Fibroblast of lung (primary cell): ENCODE measurements around the gene SLAMF9. TPM values are rescaled to one million over a fixed set of nuclear protein-coding genes. Genes with fewer than 3 reads are reported as not detected.
A peak's percentile ranks its signal among the peaks of the same experiment; 100 is the strongest.

ENCODE experiments used
- DNase-seq, 2 donors: peaks; one replicate each; pipeline versions ENCODE4 v3.0.0 to v3.0.0-alpha.2; 2010; ENCODE audit warnings: low read depth in 2 of 2
- H2AFZ ChIP-seq: 2 replicates; pipeline ENCODE4 v1.5.1; 2012; ENCODE audit warnings: low read length, control low read depth, inconsistent platforms
- H3K27ac ChIP-seq: 2 replicates; pipeline ENCODE4 v1.5.1; 2011; ENCODE audit warnings: low read length, control low read depth; ENCODE audit not compliant: insufficient read depth
- H3K27me3 ChIP-seq: 2 replicates; pipeline ENCODE4 v1.5.1; 2011; ENCODE audit warnings: mild to moderate bottlenecking, low read length; ENCODE audit not compliant: control insufficient read depth, insufficient read depth
- H3K36me3 ChIP-seq: 2 replicates; pipeline ENCODE4 v1.5.1; 2011; ENCODE audit warnings: low read length; ENCODE audit not compliant: control insufficient read depth, insufficient read depth
- H3K4me1 ChIP-seq: 2 replicates; pipeline ENCODE4 v1.5.1; 2011; ENCODE audit warnings: low read length; ENCODE audit not compliant: control insufficient read depth, insufficient read depth; ENCODE audit errors: extremely low read depth
- H3K4me2 ChIP-seq: 2 replicates; pipeline ENCODE4 v1.5.1; 2011; ENCODE audit warnings: low read length, control low read depth; ENCODE audit not compliant: insufficient read depth; ENCODE audit errors: extremely low read depth
- H3K4me3 ChIP-seq, 4 experiments: fragments of 200-600 bp in 1 of 4; sonication (generic) in 1 of 4; replicated peaks in 1 of 4; 2 replicates each; pipeline ENCODE4 v1.5.1; 2011 to 2016; ENCODE audit warnings: low read length in 4 of 4, low read depth in 3 of 4, mild to moderate bottlenecking in 3 of 4, control low read depth in 2 of 4, inconsistent platforms in 1 of 4, mixed read lengths in 1 of 4; ENCODE audit not compliant: insufficient read depth in 1 of 4; ENCODE audit errors: control extremely low read depth in 1 of 4
- H3K79me2 ChIP-seq: 2 replicates; pipeline ENCODE4 v1.5.1; 2012; ENCODE audit warnings: mild to moderate bottlenecking, low read length, inconsistent platforms; ENCODE audit not compliant: control insufficient read depth, insufficient read depth
- H3K9ac ChIP-seq: 2 replicates; pipeline ENCODE4 v1.5.1; 2011; ENCODE audit warnings: mild to moderate bottlenecking, low read length, control low read depth; ENCODE audit not compliant: insufficient read depth
- H3K9me3 ChIP-seq: 2 replicates; pipeline ENCODE4 v1.5.1; 2012; ENCODE audit warnings: low read depth, low read length; ENCODE audit not compliant: control insufficient read depth, insufficient read depth
- H4K20me1 ChIP-seq: 2 replicates; pipeline ENCODE4 v1.5.1; 2011; ENCODE audit warnings: low read length; ENCODE audit not compliant: control insufficient read depth, insufficient read depth; ENCODE audit errors: extremely low read depth
- EZH2 ChIP-seq: IDR thresholded peaks from 2 replicates; pipeline ENCODE4 v1.5.1; 2012; ENCODE audit warnings: low read length, control low read depth, mild to moderate bottlenecking; ENCODE audit errors: missing control alignments
- polyA plus RNA-seq, 2 donors: library from polyadenylated mRNA; depleted of rRNA in 1 of 2; stranded (reverse) in 1 of 2; unstranded in 1 of 2; fragments of >200 nt; gene quantifications; 2 replicates each; pipeline ENCODE4 v1.2.1, GENCODE V29; 2011 to 2012; ENCODE audit warnings: missing spikeins in 1 of 2
- total RNA-seq: library from RNA; depleted of rRNA; stranded (reverse); fragments of >200 nt; gene quantifications from 2 replicates; pipeline ENCODE4 v1.2.1, GENCODE V29; 2014
- TF ChIP-seq, protein P1 (sequence below), 2 donors: IDR thresholded peaks in 1 of 2; conservative IDR thresholded peaks in 1 of 2; 1 replicate in 1 of 2; 2 replicates in 1 of 2; pipeline ENCODE4 v1.5.1; 2011 to 2012; ENCODE audit warnings: low read length in 2 of 2, control low read depth in 1 of 2, inconsistent platforms in 1 of 2, low read depth in 1 of 2, mild to moderate bottlenecking in 1 of 2

Gene SLAMF9
- total and polyA plus RNA-seq, 2 donors (not counting 1 experiment from before 2014, with no cell fraction given), result not detected

GRCh38 chr1:159938211-159938852 lies 15.7 kb downstream of the SLAMF9 start:
- Histone ChIP-seq H3K9me3 (no peaks in the 10 kb centered on the region), H3K4me1 (no peaks in the 10 kb centered on the region), H3K36me3 (no peaks in the 10 kb centered on the region), H2AFZ (no peak overlapping the region), H3K79me2 (no peaks in the 10 kb centered on the region), H3K27me3 (peaks cover 23% of the 10 kb centered on the region), H3K4me3 (no peak overlapping the region), H4K20me1 (no peaks in the 10 kb centered on the region), H3K9ac (no peak overlapping the region), H3K4me2 (no peak overlapping the region), H3K27ac (no peak overlapping the region)
- no peak for DNase-seq
- no peak for TF ChIP-seq EZH2
- TF ChIP-seq, protein P1, sequence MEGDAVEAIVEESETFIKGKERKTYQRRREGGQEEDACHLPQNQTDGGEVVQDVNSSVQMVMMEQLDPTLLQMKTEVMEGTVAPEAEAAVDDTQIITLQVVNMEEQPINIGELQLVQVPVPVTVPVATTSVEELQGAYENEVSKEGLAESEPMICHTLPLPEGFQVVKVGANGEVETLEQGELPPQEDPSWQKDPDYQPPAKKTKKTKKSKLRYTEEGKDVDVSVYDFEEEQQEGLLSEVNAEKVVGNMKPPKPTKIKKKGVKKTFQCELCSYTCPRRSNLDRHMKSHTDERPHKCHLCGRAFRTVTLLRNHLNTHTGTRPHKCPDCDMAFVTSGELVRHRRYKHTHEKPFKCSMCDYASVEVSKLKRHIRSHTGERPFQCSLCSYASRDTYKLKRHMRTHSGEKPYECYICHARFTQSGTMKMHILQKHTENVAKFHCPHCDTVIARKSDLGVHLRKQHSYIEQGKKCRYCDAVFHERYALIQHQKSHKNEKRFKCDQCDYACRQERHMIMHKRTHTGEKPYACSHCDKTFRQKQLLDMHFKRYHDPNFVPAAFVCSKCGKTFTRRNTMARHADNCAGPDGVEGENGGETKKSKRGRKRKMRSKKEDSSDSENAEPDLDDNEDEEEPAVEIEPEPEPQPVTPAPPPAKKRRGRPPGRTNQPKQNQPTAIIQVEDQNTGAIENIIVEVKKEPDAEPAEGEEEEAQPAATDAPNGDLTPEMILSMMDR (conservative IDR thresholded peaks at IDR 0.05 in 1 of 2, IDR thresholded peaks at IDR 0.05 in 1 of 2; ENCODE audit: low read depth in 1 of 2, low read length in 2 of 2), result no peak

DNA sequence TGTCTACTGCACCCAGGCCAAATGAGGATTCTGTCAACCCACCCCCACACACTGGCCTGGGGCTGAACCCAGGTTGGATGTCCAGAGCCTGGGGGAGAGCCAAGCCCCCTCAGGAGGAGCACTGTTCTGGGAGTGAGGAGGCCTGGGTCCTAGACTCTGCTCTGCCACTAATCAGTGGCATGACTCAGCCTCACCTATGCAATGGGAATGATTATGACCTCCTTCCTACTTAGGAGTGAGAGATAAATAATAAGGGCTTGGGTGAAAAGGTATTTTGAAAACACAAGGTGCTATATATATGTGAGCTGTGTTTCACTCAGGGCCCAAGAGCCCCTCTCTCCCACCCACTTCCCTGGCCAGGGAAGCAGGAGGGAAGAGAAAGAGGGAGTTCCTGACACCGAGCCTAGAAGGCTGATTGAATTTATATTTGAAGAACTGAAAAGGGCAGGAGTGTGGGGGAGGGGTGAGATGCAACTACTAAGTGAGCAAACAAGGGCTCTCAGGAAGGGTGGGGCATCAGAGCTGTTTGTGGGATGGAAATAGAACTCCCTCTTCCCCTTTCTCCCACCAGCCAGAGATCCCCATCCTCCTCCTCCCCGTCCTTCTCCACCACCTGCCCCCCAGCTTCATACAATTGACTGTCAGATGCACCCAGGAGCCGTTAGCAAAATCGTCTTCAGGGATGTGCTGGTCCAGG lies 16.8 kb downstream of the SLAMF9 start:
- H3K4me1 ChIP-seq, result no peaks in the 10 kb centered on the region
- no peak overlapping the region for H3K4me2 ChIP-seq
- no peaks in the 10 kb centered on the region for H4K20me1 ChIP-seq
- H3K4me3 ChIP-seq, result no peak overlapping the region
- H3K36me3 ChIP-seq, result no peaks in the 10 kb centered on the region
- H2AFZ ChIP-seq, result no peak overlapping the region
- no peak for DNase-seq
- H3K79me2 ChIP-seq, result no peaks in the 10 kb centered on the region
- H3K27me3 ChIP-seq, result peaks cover 15% of the 10 kb centered on the region
- no peaks in the 10 kb centered on the region for H3K9me3 ChIP-seq
- TF ChIP-seq, protein P1 (conservative IDR thresholded peaks at IDR 0.05 in 1 of 2, IDR thresholded peaks at IDR 0.05 in 1 of 2; ENCODE audit: low read depth in 1 of 2, low read length in 2 of 2), result no peak
- no peak for TF ChIP-seq EZH2
- H3K9ac ChIP-seq, result no peak overlapping the region
- no peak overlapping the region for H3K27ac ChIP-seq

DNA sequence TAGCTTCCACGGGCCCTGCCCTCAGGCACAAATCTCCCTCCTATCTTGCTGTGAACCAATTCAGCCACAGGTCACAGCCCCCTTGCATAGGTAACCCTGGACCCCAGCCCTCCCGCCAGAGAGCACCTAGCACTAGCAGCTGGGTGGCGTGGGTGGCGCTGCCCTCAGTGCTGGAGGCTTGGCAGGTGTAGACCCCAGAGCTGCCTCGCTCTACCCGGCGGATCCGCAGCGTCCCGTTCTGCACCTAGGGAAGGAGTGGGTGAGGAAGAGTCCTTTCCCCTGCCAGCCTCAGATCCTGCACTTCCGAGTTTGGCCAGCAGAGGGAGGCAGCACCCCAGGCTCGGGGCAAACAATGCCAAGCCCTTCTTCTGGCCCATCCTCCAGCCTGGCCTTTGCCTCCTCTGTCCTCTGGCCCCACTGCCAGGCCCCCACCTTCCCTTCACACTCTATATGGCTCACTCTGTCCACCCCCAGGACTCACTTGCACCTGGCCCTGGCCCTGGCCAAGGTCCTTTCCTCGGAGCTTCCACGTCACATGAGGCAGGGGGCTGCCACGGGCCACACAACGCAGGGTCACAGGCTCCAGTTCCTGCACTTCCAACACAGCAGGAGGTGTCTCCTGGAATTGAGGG lies 17.6 kb downstream of the SLAMF9 start:
- Histone ChIP-seq H3K9me3 (no peaks in the 10 kb centered on the region), H4K20me1 (no peaks in the 10 kb centered on the region), H3K4me3 (no peak overlapping the region), H3K4me2 (no peak overlapping the region), H3K4me1 (no peaks in the 10 kb centered on the region), H3K36me3 (no peaks in the 10 kb centered on the region), H3K79me2 (no peaks in the 10 kb centered on the region), H3K27me3 (peaks cover 15% of the 10 kb centered on the region), H2AFZ (no peak overlapping the region), H3K9ac (no peak overlapping the region), H3K27ac (no peak overlapping the region)
- peak; percentile 16 to 41 for DNase-seq
- TF ChIP-seq, protein P1 (conservative IDR thresholded peaks at IDR 0.05 in 1 of 2, IDR thresholded peaks at IDR 0.05 in 1 of 2; ENCODE audit: low read depth in 1 of 2, low read length in 2 of 2), result peak; percentile 89 to 98
- TF ChIP-seq EZH2, result no peak
